ENCODE results near the gene SUSD5. TPM values are rescaled to one million over a fixed set of nuclear protein-coding genes. Genes with fewer than 3 reads are reported as not detected.

SUSD5 gene
- total and polyA plus RNA-seq, 2 of the 13 experiments (the other 11 are each of a cell fraction or from before 2014, with no cell fraction given) = not detected

GRCh38 chr3:33149342-33149741, 69.3 kb downstream of the SUSD5 start (continued):
- TF ChIP-seq ZNF142 (CRISPR knock-in tag; IDR thresholded peaks at IDR 0.05) = no peak
- TF ChIP-seq ONECUT2 (CRISPR knock-in tag; IDR thresholded peaks at IDR 0.05) = no peak
- no peak for TF ChIP-seq ZNF709 (CRISPR knock-in tag; IDR thresholded peaks at IDR 0.05)

GRCh38 chr3:33146791-33147445, 71.7 kb downstream of the SUSD5 start:
- CTCF ChIA-PET (ENCODE audit: low intra/inter-chr PET ratio, low total read pairs) = no interaction called here
- no peak for ATAC-seq
- intact Hi-C loops (cut with micrococcal nuclease; ENCODE audit: unreplicated experiment) = no loop called here
- TF ChIP-seq TMF1 (CRISPR knock-in tag; IDR thresholded peaks at IDR 0.05; ENCODE audit: low read depth) = no peak
- TF ChIP-seq ZNF350 (CRISPR knock-in tag; IDR thresholded peaks at IDR 0.05; ENCODE audit: borderline replicate concordance, low read depth) = no peak
- TF ChIP-seq ZNF264 (CRISPR knock-in tag; IDR thresholded peaks at IDR 0.05) = no peak
- TF ChIP-seq ZNF607 (CRISPR knock-in tag; IDR thresholded peaks at IDR 0.05; ENCODE audit: borderline replicate concordance) = no peak
- TF ChIP-seq SALL2 (CRISPR knock-in tag; IDR thresholded peaks at IDR 0.05) = no peak
- TF ChIP-seq ZNF564 (CRISPR knock-in tag; IDR thresholded peaks at IDR 0.05) = no peak
- no peak for TF ChIP-seq RBAK (CRISPR knock-in tag; IDR thresholded peaks at IDR 0.05)
- TF ChIP-seq WIZ (CRISPR knock-in tag; IDR thresholded peaks at IDR 0.05) = no peak
- no peak for TF ChIP-seq AFF4 (CRISPR knock-in tag; IDR thresholded peaks at IDR 0.05)
- TF ChIP-seq, protein P1, sequence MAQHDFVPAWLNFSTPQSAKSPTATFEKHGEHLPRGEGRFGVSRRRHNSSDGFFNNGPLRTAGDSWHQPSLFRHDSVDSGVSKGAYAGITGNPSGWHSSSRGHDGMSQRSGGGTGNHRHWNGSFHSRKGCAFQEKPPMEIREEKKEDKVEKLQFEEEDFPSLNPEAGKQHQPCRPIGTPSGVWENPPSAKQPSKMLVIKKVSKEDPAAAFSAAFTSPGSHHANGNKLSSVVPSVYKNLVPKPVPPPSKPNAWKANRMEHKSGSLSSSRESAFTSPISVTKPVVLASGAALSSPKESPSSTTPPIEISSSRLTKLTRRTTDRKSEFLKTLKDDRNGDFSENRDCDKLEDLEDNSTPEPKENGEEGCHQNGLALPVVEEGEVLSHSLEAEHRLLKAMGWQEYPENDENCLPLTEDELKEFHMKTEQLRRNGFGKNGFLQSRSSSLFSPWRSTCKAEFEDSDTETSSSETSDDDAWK (CRISPR knock-in tag; IDR thresholded peaks at IDR 0.05) = no peak

More at GRCh38 chr3:33146791-33147445, 71.7 kb downstream of the SUSD5 start:
- no peaks in the 10 kb centered on the region for H3K27me3 ChIP-seq (ENCODE audit: control insufficient read depth in 1 of 2, insufficient read depth in 2 of 2, low read length in 2 of 2)
- H3K9ac ChIP-seq (ENCODE audit: insufficient read depth, low read depth, low read length) = no peak overlapping the region
- H2AFZ ChIP-seq (ENCODE audit: low read length) = no peak overlapping the region
- FAIRE-seq = no peak
- no peaks in the 10 kb centered on the region for H4K20me1 ChIP-seq (ENCODE audit: insufficient read depth, low read length)
- no peak for DNase-seq (ENCODE audit: low spot score)
- H3K79me2 ChIP-seq (ENCODE audit: insufficient read depth, low read length) = no peaks in the 10 kb centered on the region
- 74% methylated on average over 8 of the region's 8 CpGs for WGBS (ENCODE audit: low lambda C conversion rate)
- POLR2A ChIA-PET = no interaction called here
- BruUV-seq (replicated peaks) = no TSS peak
- in situ Hi-C loops (cut with HindIII; ENCODE audit: extremely low pct_ligation_motif_present, low pct_unique_long_range_greater_than_20kb) = no loop called here
- no peak overlapping the region for H3K4me2 ChIP-seq (ENCODE audit: low read depth, low read length)
- no peaks in the 10 kb centered on the region for H3K9me3 ChIP-seq (ENCODE audit: low read length)
- H3K36me3 ChIP-seq (replicated peaks in 1 of 2; ENCODE audit: control insufficient read depth in 1 of 2, insufficient read depth in 2 of 2, low read length in 2 of 2) = peaks cover 2 to 9% of the 10 kb centered on the region in 2 experiments; a peak in 3 of 5 replicates
- H3K4me3 ChIP-seq (replicated peaks in 1 of 3; ENCODE audit: insufficient read depth in 1 of 3, low read depth in 2 of 3, low read length in 3 of 3) = no peak overlapping the region
- H3K27ac ChIP-seq (ENCODE audit: extremely low read length, insufficient read depth, low read length) = no peak overlapping the region
- H3K4me1 ChIP-seq (ENCODE audit: insufficient read depth, low read length) = no peaks in the 10 kb centered on the region
